OCI-LY3 (cell line): ENCODE measurements around the gene MAP2.

Source experiments
- H2AFZ ChIP-seq: fragments of 200-600, 300-600 bp; shearing (Covaris generic); 2 replicates; pipeline ENCODE4 v1.6.0; 2014; ENCODE audit warnings: antibody characterized with exemption, low read depth, low read length
- H3K27ac ChIP-seq: fragments of 200-600, 300-600 bp; sonication (generic); 2 replicates; pipeline ENCODE4 v1.5.1; 2014; ENCODE audit warnings: mild to moderate bottlenecking, low read length, moderate library complexity, mixed read lengths
- H3K27me3 ChIP-seq: fragments of 200-600, 300-600 bp; sonication (generic); 2 replicates; pipeline ENCODE4 v1.6.1; 2014; ENCODE audit warnings: low read depth, low read length, mixed read lengths
- H3K36me3 ChIP-seq: fragments of 200-600, 300-600 bp; sonication (generic); replicated peaks from 2 replicates; pipeline ENCODE3; 2014; ENCODE audit warnings: low read depth, low read length, mixed read lengths
- H3K4me1 ChIP-seq: fragments of 300-600, 200-600 bp; sonication (generic); 2 replicates; pipeline ENCODE4 v1.6.1; 2014; ENCODE audit warnings: low read length, mixed read lengths
- H3K4me2 ChIP-seq: fragments of 200-600, 300-600 bp; sonication (generic); 2 replicates; pipeline ENCODE4 v1.6.1; 2014; ENCODE audit warnings: low read length, mixed read lengths
- H3K4me3 ChIP-seq: fragments of 300-600, 200-600 bp; sonication (generic); 2 replicates; pipeline ENCODE4 v1.5.1; 2014; ENCODE audit warnings: antibody characterized with exemption, mild to moderate bottlenecking, low read length, moderate library complexity
- H3K79me2 ChIP-seq: fragments of 300-600, 200-600 bp; shearing (Covaris generic); 2 replicates; pipeline ENCODE4 v1.6.1; 2014; ENCODE audit warnings: mild to moderate bottlenecking, low read length, mixed read lengths
- H3K9ac ChIP-seq: fragments of 300-600, 200-600 bp; shearing (Covaris generic); 2 replicates; pipeline ENCODE4 v1.6.0; 2014; ENCODE audit warnings: mild to moderate bottlenecking, low read length, moderate library complexity
- H3K9me3 ChIP-seq: fragments of 200-600, 300-600 bp; shearing (Covaris generic); 2 replicates; pipeline ENCODE4 v1.6.1; 2014; ENCODE audit warnings: low read length, mixed read lengths; ENCODE audit not compliant: insufficient read depth
- H4K20me1 ChIP-seq: fragments of 200-600, 300-600 bp; sonication (generic); 2 replicates; pipeline ENCODE4 v1.6.1; 2016; ENCODE audit warnings: low read length, mixed read lengths; ENCODE audit not compliant: insufficient read depth
- EZH2phosphoT487 ChIP-seq: fragments of 200-600 bp; shearing (Covaris generic); IDR thresholded peaks from 2 replicates; pipeline ENCODE4 v1.6.1; 2018; ENCODE audit warnings: antibody characterized with exemption, mixed run types, low read depth
- TF ChIP-seq, protein P1 (sequence below): fragments of 200-600, 300-600 bp; sonication (generic); IDR thresholded peaks from 2 replicates; pipeline ENCODE4 v1.5.1; 2014; ENCODE audit warnings: antibody characterized with exemption, low read length, low read depth

MAP2 gene

DNA sequence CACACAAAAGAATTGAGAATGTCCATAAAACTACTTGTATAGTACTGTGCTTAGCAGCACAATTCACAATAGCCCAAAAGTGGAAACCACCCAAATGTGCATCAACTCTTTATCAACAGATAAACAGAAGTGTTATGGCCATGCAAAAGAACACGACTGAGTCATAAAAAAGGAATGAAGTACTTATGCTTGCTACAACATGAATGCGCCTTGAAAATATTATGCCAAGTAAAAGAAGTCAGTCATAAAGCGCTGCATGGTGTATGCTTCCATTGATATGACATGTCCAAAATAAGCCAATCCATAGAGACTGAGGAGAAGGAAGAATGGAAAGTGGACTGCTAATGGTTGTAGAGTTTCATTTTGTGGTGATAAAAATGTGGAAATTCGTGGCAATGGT lies 12.1 kb upstream of the MAP2 start:
- Histone ChIP-seq H2AFZ (no peak overlapping the region), H3K27me3 (no peaks in the 10 kb centered on the region), H3K79me2 (no peaks in the 10 kb centered on the region), H3K4me3 (no peak overlapping the region), H3K27ac (no peak overlapping the region), H4K20me1 (no peaks in the 10 kb centered on the region), H3K4me2 (no peak overlapping the region), H3K36me3 (no peaks in the 10 kb centered on the region), H3K4me1 (no peaks in the 10 kb centered on the region), H3K9ac (no peak overlapping the region), H3K9me3 (peaks cover 3% of the 10 kb centered on the region; the same call in 1 of the 2 replicates)
- TF ChIP-seq EZH2phosphoT487: no peak
- TF ChIP-seq, protein P1, sequence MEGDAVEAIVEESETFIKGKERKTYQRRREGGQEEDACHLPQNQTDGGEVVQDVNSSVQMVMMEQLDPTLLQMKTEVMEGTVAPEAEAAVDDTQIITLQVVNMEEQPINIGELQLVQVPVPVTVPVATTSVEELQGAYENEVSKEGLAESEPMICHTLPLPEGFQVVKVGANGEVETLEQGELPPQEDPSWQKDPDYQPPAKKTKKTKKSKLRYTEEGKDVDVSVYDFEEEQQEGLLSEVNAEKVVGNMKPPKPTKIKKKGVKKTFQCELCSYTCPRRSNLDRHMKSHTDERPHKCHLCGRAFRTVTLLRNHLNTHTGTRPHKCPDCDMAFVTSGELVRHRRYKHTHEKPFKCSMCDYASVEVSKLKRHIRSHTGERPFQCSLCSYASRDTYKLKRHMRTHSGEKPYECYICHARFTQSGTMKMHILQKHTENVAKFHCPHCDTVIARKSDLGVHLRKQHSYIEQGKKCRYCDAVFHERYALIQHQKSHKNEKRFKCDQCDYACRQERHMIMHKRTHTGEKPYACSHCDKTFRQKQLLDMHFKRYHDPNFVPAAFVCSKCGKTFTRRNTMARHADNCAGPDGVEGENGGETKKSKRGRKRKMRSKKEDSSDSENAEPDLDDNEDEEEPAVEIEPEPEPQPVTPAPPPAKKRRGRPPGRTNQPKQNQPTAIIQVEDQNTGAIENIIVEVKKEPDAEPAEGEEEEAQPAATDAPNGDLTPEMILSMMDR: no peak

DNA sequence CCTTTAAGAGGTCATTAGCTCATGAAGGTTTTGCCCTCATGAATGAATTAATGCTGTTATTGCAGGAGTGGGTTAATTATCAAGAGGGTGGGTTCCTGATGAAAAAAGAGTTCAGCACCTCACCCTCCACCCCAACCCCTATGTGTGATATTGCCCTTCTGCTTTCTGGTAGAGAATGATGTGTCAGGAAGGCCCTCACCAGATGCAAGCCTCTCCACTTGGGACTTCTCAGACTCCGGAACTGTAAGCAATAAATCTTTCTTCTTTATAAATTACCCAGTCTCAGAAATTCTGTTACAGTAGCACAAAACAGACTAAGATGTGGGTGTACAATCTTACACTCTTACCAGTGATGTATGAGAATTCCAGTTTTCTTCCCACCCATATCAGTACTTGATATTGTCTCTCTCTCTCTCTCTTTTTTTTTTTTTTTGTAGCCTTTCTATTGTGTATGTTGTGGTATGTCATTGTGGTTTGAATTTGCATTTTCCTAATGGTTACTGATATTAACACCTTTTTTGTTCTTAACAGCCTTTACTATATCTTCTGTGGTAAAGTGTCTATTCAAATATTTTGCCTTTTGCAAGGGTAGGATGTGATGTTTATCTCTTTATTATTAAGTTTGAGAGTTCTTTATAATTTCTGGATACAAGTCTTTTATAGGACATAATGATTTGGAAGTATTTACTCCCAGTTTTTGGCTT lies 10.4 kb upstream of the MAP2 start:
- no peak for TF ChIP-seq EZH2phosphoT487
- TF ChIP-seq, protein P1: no peak
- no peak overlapping the region for H3K9ac ChIP-seq
- no peak overlapping the region for H2AFZ ChIP-seq

DNA sequence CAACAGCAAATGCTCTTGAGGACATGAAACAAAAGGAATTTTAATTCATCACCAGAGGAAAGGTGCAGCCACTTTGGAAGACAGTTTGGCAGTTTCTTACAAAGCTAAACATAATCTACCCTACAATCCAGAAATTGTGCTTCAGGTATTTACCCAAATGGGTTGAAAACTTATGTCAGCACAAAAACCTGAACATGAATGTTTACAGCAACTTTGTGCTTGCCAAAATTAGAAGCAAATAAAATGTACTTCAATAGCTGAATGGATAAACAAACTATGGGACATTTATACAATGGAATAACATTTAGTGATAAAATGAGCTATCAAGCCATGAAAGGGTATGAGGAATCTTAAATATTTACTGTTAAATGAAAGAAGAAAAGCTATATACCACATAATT lies 6.9 kb upstream of the MAP2 start:
- Histone ChIP-seq H3K4me1 (no peaks in the 10 kb centered on the region), H3K4me3 (no peak overlapping the region), H2AFZ (no peak overlapping the region), H3K9me3 (peaks cover 3% of the 10 kb centered on the region; the same call in 1 of the 2 replicates), H4K20me1 (no peaks in the 10 kb centered on the region), H3K9ac (no peak overlapping the region), H3K27ac (no peak overlapping the region), H3K27me3 (no peaks in the 10 kb centered on the region), H3K36me3 (no peaks in the 10 kb centered on the region), H3K79me2 (no peaks in the 10 kb centered on the region), H3K4me2 (no peak overlapping the region)
- TF ChIP-seq EZH2phosphoT487: no peak
- TF ChIP-seq, protein P1: no peak

More for the DNA sequence above, 10.4 kb upstream of the MAP2 start:
- H3K27me3 ChIP-seq: no peaks in the 10 kb centered on the region
- H3K9me3 ChIP-seq: peaks cover 3% of the 10 kb centered on the region; the same call in 1 of the 2 replicates
- no peak overlapping the region for H3K4me2 ChIP-seq
- H3K4me1 ChIP-seq: no peaks in the 10 kb centered on the region
- H4K20me1 ChIP-seq: no peaks in the 10 kb centered on the region
- H3K36me3 ChIP-seq: no peaks in the 10 kb centered on the region
- no peak overlapping the region for H3K27ac ChIP-seq
- H3K4me3 ChIP-seq: no peak overlapping the region
- H3K79me2 ChIP-seq: no peaks in the 10 kb centered on the region

DNA sequence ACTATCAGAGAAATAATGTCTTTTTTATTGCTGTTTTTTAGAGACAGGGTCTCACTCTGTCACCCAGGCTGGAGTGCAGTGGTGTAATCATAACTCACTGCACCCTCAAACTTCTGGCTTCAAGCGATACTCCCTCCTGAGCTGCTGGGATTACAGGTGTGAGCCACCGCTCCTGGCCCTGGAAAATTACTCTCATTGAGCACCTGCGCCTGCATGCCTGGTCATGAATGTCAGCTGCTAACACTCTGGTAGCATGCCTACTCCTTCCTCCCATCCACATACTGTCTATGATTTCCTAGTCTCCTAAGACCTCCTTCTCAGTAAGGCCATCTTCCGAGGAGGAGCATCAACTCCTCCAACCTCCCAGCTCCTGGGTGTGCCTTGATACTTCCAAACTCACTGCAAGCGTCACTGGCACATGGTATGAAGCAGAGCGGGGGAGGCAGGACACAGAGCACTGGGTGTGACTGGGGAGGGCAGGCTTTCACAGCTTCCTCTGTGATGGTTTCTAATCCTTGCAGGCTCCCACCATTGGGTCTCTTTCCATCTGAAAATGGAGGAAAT lies 1.6 kb upstream of the MAP2 start:
- Histone ChIP-seq H3K4me2 (no peak overlapping the region), H3K79me2 (no peaks in the 10 kb centered on the region), H3K27ac (no peak overlapping the region), H3K9ac (no peak overlapping the region), H3K4me1 (no peaks in the 10 kb centered on the region), H3K27me3 (peaks cover 5% of the 10 kb centered on the region; the same call in 1 of the 2 replicates), H3K36me3 (no peaks in the 10 kb centered on the region), H4K20me1 (no peaks in the 10 kb centered on the region), H2AFZ (no peak overlapping the region), H3K4me3 (no peak overlapping the region), H3K9me3 (no peaks in the 10 kb centered on the region)
- TF ChIP-seq, protein P1: no peak
- no peak for TF ChIP-seq EZH2phosphoT487
